ENCODE measurements around the gene STK32A. TPM values are rescaled to one million over a fixed set of nuclear protein-coding genes. Genes with fewer than 3 reads are reported as not detected.

The STK32A gene
- total and polyA plus RNA-seq, 2 experiments from 2014 or later, result 2.4 to 2.8 TPM

- TF ChIP-seq ZNF462 (CRISPR knock-in tag; IDR thresholded peaks at IDR 0.05) (no peak), CTCF (conservative IDR thresholded peaks at IDR 0.05; ENCODE audit: low read depth in 2 of 2) (no peak)
Observed at GRCh38 chr5:147203213-147203612, 31.6 kb upstream of the STK32A start (continued).

GRCh38 chr5:147204576-147204975, 30.2 kb upstream of the STK32A start:
- H3K27me3 ChIP-seq (ENCODE audit: insufficient read depth), result no peaks in the 10 kb centered on the region
- Mint-ChIP-seq H3K4me1 (no peaks in the 10 kb centered on the region), H3K9me3 (0 out of 3 replicates have a peak, but pooled peaks cover 5% of the 10 kb centered on the region), H3K27me3 (ENCODE audit: insufficient read depth, low read depth, poor library complexity) (no peaks in the 10 kb centered on the region), H3K36me3 (ENCODE audit: low read depth) (no peaks in the 10 kb centered on the region), H3K4me3 (no peak overlapping the region), H3K27ac (no peak overlapping the region)
- DNase-seq (ENCODE audit: low spot score) (no peak), ATAC-seq (no peak)
- H3K9me2 ChIP-seq (ENCODE audit: insufficient read depth), result no peaks in the 10 kb centered on the region
- no peaks in the 10 kb centered on the region for H3F3A ChIP-seq (replicated peaks; ENCODE audit: low read depth)
- H2AFZ ChIP-seq, result no peak overlapping the region
- no peaks in the 10 kb centered on the region for H3K79me2 ChIP-seq (replicated peaks; ENCODE audit: insufficient read depth)
- no peaks in the 10 kb centered on the region for H3K4me1 ChIP-seq (ENCODE audit: insufficient read depth)
- H3K27ac ChIP-seq (ENCODE audit: low read depth), result no peak overlapping the region
- no peak overlapping the region for H3K4me2 ChIP-seq
- no peak overlapping the region for H3K4me3 ChIP-seq
- TF ChIP-seq EZH2 (IDR thresholded peaks at IDR 0.05; ENCODE audit: low read depth, unreplicated experiment) (no peak), POLR2AphosphoS5 (IDR thresholded peaks at IDR 0.05; ENCODE audit: low read depth) (no peak), REST (IDR thresholded peaks at IDR 0.05; ENCODE audit: unreplicated experiment) (no peak), STAT1 (IDR thresholded peaks at IDR 0.05; ENCODE audit: unreplicated experiment) (no peak), NANOG (IDR thresholded peaks at IDR 0.05; ENCODE audit: borderline replicate concordance) (no peak), ZNF114 (CRISPR knock-in tag; IDR thresholded peaks at IDR 0.05) (no peak), JUNB (IDR thresholded peaks at IDR 0.05; ENCODE audit: unreplicated experiment) (no peak), EZH2phosphoT487 (IDR thresholded peaks at IDR 0.05; ENCODE audit: unreplicated experiment) (no peak)
- H4K20me1 ChIP-seq (replicated peaks; ENCODE audit: insufficient read depth), result no peaks in the 10 kb centered on the region
- no peaks in the 10 kb centered on the region for H3K36me3 ChIP-seq (ENCODE audit: insufficient read depth)
